HK-2 (cell line): ENCODE data around the gene TTC3.
A peak's percentile ranks its signal among the peaks of the same experiment; 100 is the strongest.

Experiments used
- DNase-seq: peaks from one replicate; pipeline ENCODE4 v3.0.0-alpha.2; 2018; ENCODE audit not compliant: unreplicated experiment

The TTC3 gene

DNA sequence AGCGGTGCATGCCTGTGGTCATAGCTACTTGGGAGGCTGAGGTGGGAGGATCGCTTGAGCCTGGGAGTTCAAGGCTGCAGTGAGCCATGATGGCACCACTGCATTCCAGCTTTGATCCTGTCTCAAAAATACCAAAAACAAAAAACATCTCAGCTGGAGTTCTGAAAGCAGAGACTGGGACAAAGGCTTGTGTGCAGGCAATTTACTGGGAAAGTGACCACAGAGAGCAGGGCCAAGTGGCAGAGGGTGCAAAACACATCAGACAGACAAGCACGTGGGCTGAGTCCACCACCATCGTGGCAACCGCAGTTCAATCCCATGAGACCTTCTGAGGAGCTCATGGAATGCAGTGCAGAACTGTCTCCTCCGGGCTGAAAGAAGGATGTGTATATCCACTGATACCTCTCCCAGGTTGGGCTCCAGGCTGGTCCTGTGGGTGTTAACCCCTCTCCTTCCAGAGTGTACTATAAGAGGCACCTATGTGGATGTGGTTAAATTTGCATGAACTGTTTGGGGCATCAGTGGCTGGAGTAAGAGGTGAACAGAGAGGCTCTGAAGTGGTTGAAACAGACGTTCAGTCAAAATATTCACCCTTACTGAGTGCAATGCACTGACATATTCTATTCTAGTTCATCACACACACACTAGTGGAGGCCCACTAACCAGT, 11.0 kb upstream of the TTC3 start:
- DNase-seq = no peak

- DNase-seq = no peak
Measured at GRCh38 chr21:37062593-37062935, 10.5 kb upstream of the TTC3 start.

DNA sequence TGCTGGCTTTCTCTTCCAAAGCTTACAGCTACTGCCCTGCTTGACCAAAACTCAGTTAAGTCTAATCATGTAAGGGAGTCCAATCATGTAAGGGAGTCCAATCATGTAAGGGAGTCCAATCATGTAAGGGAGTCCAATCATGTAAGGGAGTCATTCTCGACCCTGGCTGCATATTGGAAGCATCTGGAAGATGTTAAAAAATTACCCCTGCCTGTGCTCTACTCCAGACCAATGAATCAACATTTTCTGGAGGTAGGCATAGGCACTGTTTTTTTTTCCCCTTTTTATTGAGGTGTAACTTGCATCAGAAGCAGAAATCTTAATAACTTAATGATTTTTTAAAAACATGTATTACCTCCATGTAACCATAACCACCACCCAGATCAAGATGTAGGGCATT, 9.6 kb upstream of the TTC3 start:
- no peak for DNase-seq

GRCh38 chr21:37064841-37065240, 8.2 kb upstream of the TTC3 start:
- no peak for DNase-seq

DNA sequence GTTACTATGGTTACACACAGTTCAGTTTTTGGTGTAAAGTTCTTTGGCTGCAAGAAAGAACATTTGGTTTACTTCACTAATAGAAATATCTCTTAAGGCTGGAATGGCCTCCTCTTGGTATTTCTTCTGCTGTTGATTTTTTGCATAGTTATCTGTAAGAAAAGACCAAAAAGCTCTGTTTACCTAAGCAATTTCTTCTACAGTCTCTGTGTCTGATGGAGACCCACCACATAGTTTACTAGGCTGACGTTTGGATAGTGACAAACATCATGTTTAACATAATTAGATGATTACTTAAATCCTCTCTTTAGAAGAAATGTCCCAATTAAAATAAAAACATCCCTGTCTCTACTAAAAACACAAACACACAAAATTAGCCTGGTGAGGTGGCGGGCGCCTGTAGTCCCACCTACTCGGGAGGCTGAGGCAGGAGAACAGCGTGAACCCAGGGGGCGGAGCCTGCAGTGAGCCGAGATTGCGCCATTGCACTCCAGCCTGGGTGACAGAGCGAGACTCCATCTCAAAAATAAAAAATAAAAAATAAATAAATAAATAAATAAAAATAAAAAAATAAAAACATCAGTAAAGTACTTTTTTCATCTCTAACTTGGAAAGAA, 7.4 kb upstream of the TTC3 start:
- DNase-seq = no peak

DNA sequence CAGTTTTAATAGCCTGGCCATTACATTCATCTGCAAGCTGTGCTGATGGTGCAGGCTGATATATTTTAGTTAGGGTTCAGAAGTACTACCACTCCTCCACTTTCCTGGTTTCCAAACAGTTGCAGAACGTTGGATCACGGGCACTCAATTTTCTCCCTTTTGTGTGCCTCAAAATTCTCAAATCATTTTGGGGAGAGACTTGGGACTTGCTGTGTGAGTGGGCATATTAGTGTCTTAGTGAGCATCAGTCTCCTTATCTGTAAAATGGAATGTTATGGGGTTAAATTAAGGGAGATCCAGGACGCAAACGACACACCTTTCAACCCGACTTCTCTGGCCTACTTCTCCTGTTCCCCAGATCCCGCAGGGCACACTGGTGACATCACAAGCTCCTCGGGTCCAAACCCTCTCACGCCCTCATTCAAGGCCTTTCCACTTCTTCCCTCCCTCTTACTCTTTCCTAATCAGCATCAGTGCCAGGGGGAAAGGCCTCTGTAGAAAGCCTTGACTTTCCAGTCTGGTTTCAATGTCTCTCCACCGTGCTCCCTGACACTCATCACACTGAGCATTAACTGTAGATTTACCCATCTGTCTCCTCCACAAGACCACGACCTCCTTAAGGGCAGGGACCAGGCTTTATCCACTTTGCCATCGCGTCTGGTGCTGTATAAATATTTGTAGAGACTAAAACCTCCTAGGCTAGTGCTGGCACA, 1.3 kb upstream of the TTC3 start:
- peak; percentile 11 for DNase-seq

- no peak for DNase-seq
Measured at GRCh38 chr21:37072274-37072987, 623 bp upstream of the TTC3 start.

DNA sequence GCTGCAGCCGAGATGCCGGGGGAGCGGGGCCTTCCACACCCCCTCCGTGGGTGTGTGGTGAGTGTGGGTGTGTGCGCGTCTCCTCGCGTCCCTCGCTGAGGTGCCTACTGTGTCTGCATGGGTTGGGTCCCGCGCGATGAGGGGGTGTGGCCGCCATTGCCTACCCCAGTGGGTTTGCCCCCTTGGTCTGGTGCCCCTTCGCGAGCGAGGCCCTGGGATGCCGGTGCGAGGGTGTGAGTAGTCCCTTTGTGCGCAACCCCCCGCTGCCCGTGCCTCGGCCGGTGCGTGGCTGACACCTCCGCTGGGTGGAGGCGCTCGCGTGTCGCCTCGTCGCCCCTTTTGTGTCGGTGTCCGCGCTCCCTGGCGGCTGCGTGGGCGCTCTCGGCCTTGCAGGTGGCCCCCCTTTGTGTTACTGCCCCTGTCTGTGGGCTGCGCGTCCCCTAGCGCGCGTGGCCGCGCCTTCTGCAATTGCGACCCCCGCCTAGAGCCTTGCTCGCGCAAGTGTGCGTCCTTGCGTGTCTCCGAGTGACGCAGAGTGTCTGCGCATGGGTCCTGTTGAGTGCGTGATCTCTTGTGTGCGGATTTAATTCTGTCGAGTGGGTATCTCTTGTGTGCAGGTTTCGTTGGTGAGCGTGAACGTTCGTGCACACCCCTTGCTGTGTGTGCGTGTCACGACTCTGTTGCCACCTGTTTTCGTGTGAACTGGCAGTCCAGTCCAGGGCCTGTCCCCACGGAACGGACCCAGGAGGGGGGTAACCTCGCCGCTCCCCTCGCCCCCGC, 553 bp downstream of the TTC3 start:
- DNase-seq = peak; percentile 52

DNA sequence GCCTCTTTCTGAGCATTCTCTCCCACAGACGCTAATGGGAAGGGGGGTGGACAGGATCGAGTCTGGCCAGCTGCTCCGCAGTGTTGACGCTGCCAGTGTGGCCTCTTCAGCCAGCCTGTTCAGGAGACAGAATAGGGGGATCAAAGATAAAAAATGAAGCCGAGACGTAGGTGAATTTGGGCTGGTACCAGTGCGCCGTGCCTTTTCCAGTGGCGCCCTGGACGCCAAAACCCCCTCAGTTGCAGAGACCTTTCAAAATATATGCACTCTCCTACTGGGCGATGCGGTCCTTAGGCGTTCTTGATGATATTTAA, 1.1 kb downstream of the TTC3 start:
- peak; percentile 22 for DNase-seq

- DNase-seq = no peak
Measured at GRCh38 chr21:37074546-37074945, 1.5 kb downstream of the TTC3 start.

DNA sequence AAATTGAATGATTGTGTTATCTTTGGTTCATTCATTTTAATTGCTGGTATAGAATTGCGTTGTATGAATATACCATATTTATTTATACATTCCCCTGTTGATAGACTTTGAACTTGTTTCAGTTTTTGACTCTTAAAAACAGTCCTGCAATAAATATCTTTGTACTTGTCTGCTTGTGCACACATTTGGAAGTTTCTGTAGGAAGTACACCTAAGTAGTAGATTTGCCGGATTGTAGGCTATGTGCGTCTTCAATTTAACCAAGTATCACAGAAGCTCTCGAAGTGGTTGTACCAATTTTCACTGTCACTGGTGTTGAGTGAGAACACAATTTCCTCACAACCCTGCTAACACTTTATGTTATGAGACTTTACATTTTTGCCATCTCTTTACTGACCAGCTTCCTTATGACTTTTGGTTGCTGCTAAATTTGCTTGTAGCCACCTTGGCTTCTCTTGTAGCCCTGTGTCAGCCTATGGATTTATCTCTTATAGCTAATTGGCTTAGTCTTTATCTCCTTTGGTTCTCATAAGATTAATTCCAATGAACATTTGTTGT, 2.2 kb downstream of the TTC3 start:
- no peak for DNase-seq

GRCh38 chr21:37076087-37076850, 3.2 kb downstream of the TTC3 start:
- no peak for DNase-seq

DNA sequence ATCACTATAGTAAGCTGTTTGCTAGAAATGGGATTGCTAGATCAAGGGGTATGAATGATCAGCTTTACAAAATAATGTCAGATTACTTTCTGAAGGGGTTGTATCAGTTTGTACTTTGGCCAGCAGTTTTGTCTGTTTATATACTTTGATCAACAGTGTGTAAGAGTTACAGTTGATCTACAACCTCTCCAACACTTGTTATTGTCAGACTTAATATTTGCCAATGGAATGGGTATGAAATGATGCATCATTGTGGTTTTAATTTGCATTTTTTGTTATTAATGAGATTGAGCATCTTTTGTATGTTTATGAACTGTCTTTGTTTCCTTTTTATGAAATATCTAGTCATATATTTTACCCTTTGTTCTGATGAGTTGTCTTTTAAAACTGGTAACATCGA, 4.3 kb downstream of the TTC3 start:
- no peak for DNase-seq

DNA sequence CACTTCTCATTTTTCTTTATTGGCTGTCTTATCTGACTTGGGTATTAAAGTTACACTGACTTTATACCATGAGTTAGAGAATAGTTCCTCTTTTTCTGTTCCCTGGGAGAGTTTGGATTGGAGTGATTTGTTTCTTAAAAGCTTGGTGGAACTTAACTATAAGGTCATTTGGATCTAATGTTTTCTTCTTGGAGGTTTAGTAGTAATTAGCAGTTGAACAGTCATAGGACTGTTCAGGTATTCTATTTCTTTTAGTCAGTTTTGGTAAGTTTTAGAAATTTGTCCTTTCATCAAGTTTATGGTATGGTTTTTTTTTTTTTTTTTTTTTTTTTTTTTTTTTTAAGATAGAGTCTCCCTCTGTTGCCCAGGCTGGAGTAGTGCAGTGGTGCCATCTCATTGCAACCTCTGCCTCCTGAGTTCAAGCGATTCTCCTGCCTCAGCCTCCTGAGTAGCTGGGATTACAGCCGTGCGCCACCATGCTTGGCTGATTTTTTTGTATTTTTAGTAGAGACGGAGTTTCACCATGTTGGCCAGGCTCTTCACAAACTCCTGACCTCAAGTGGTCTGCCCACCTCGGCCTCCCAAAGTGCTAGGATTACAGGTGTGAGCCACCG, 6.3 kb downstream of the TTC3 start:
- no peak for DNase-seq

- no peak for DNase-seq
Measured at GRCh38 chr21:37082375-37082774, 9.3 kb downstream of the TTC3 start.

- DNase-seq = no peak
Measured at GRCh38 chr21:37082856-37083528, 9.9 kb downstream of the TTC3 start.

DNA sequence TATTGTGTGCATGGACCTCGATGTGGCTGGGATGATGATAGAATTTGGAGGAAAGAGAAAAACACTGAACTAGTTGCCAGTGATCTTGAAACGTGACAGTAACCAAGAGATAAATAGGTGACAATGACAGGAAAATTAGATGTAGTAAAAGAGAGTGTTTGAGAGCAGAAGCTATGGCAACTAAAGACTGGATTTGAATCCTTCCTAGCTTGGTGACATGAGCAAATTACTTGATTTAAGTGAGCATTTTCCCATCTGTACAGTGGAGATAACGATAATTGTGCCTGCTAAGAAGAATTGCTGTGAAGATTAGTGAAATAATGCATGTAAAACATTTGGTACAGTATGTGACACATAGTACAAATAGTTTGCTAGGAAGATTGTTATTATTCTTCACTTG, 12.7 kb downstream of the TTC3 start:
- no peak for DNase-seq

- no peak for DNase-seq
Measured at GRCh38 chr21:37087188-37087587, 14.1 kb downstream of the TTC3 start.

- DNase-seq = no peak
Measured at GRCh38 chr21:37088186-37088735, 15.2 kb downstream of the TTC3 start.

GRCh38 chr21:37093977-37094376, 20.9 kb downstream of the TTC3 start:
- DNase-seq = no peak
